K562 (cell line): ENCODE data around the gene GPR83. TPM values are rescaled to one million over a fixed set of nuclear protein-coding genes. Genes with fewer than 3 reads are reported as not detected.
A peak's percentile ranks its signal among the peaks of the same experiment; 100 is the strongest.

Experiments used
- ATAC-seq: fragments of 200-7000 bp; cut with Tn5 transposase; 3 replicates; pipeline ENCODE4 v1.9.1; 2020; ENCODE audit warnings: moderate library complexity
- Bru-seq: library from RNA; stranded (reverse); fragments of 400-500 nt; gene quantifications from one replicate; lab custom pipeline; 2021; lab: Mats Ljungman, UMichigan
- BruChase-seq, 2 experiments: library from RNA; stranded (reverse); fragments of 400-500 nt; gene quantifications; one replicate each; lab custom pipeline; 2021; lab: Mats Ljungman, UMichigan
- BruUV-seq: library from RNA; stranded (reverse); fragments of 400-500 nt; replicated peaks from 2 replicates; lab custom pipeline; 2021; lab: Mats Ljungman, UMichigan
- CTCF ChIA-PET: fragments of 300-600 bp; formaldehyde crosslinking; extraction: SDS; loops from one replicate; lab custom pipeline; 2021; ENCODE audit warnings: low intra/inter-chr PET ratio; lab: Yijun Ruan, JAX
- POLR2A ChIA-PET: fragments of 300-600, 350-650 bp; sonication (Branson Sonifier 250); formaldehyde crosslinking; extraction: SDS; loops from one replicate; lab custom pipeline; 2021; ENCODE audit warnings: antibody characterized with exemption, inconsistent platforms; lab: Yijun Ruan, JAX
- DNase-seq, 4 experiments: peaks; one replicate each; pipeline versions ENCODE4 v3.0.0 to v3.0.0-alpha.2; 2011 to 2018; ENCODE audit warnings: low spot score in 3 of 4, mixed read lengths in 3 of 4; ENCODE audit errors: extremely low read depth in 1 of 4
- FAIRE-seq: peaks from 2 replicates; lab custom pipeline; 2011; peaks lifted over from hg19 to GRCh38; lab: Jason Lieb, UNC
- H2AFZ ChIP-seq: 2 replicates; pipeline ENCODE4 v1.6.0; 2011; ENCODE audit warnings: low read depth, low read length, control low read depth, inconsistent platforms
- H3K27ac ChIP-seq: fragments of 200-600 bp; 3 replicates; pipeline ENCODE4 v1.8.0; 2011; ENCODE audit warnings: low read depth, mild to moderate bottlenecking, control low read depth, inconsistent platforms, low read length, moderate library complexity, mixed read lengths; ENCODE audit errors: extremely low read depth
- H3K27me3 ChIP-seq, 2 experiments: fragments of 300-600 bp in 1 of 2; 2 replicates in 1 of 2; 3 replicates in 1 of 2; pipeline versions ENCODE4 v1.6.0 to v1.8.0; 2011; ENCODE audit warnings: inconsistent platforms in 2 of 2, low read length in 2 of 2, mild to moderate bottlenecking in 1 of 2, mixed read lengths in 1 of 2, moderate library complexity in 1 of 2; ENCODE audit not compliant: control insufficient read depth in 2 of 2, insufficient read depth in 2 of 2
- H3K36me3 ChIP-seq: fragments of 300-600 bp; 3 replicates; pipeline ENCODE4 v1.8.0; 2011; ENCODE audit warnings: mild to moderate bottlenecking, low read length, inconsistent platforms; ENCODE audit not compliant: control insufficient read depth, insufficient read depth
- H3K4me1 ChIP-seq, 2 experiments: fragments of 200-600 bp in 1 of 2; replicated peaks in 1 of 2; 2 replicates in 1 of 2; 3 replicates in 1 of 2; pipeline versions ENCODE4 v1.5.1 to v1.8.0; 2011; ENCODE audit warnings: inconsistent platforms in 2 of 2, low read length in 2 of 2, mild to moderate bottlenecking in 1 of 2, mixed read lengths in 1 of 2, moderate library complexity in 1 of 2; ENCODE audit not compliant: control insufficient read depth in 2 of 2, insufficient read depth in 2 of 2
- H3K4me2 ChIP-seq: 2 replicates; pipeline ENCODE4 v1.6.1; 2011; ENCODE audit warnings: low read length, control low read depth, inconsistent platforms, mixed read lengths; ENCODE audit not compliant: insufficient read depth
- H3K4me3 ChIP-seq: fragments of 200-600 bp; sonication (generic), shearing (Covaris generic); 2 replicates; pipeline ENCODE4 v1.5.1; 2016; ENCODE audit warnings: control low read depth, inconsistent platforms
- H3K79me2 ChIP-seq: fragments of 200-600 bp; 3 replicates; pipeline ENCODE4 v1.8.0; 2011; ENCODE audit warnings: low read length, inconsistent platforms; ENCODE audit not compliant: control insufficient read depth, insufficient read depth
- H3K9ac ChIP-seq, 2 experiments: 2 replicates each; pipeline versions ENCODE4 v1.6.0 to v1.6.1; 2011; ENCODE audit warnings: low read depth in 2 of 2, low read length in 2 of 2, control low read depth in 1 of 2, inconsistent platforms in 1 of 2, mild to moderate bottlenecking in 1 of 2, mixed read lengths in 1 of 2; ENCODE audit not compliant: insufficient read depth in 1 of 2
- H3K9me1 ChIP-seq: one replicate; pipeline ENCODE4 v1.6.0; 2011; ENCODE audit warnings: inconsistent platforms, mild to moderate bottlenecking, low read length, moderate library complexity; ENCODE audit not compliant: control insufficient read depth, insufficient read depth
- H3K9me3 ChIP-seq: replicated peaks from 2 replicates; pipeline ENCODE4 v1.5.1; 2011; ENCODE audit warnings: low read depth, low read length, inconsistent platforms; ENCODE audit not compliant: control insufficient read depth, insufficient read depth
- H4K20me1 ChIP-seq: replicated peaks from 2 replicates; pipeline ENCODE4 v1.6.1; 2011; ENCODE audit warnings: low read length, inconsistent platforms, mixed read lengths; ENCODE audit not compliant: control insufficient read depth, insufficient read depth
- NONO ChIP-seq, 2 experiments: fragments of 200-400 bp in 1 of 2; fragments of 450-650 bp in 1 of 2; formaldehyde crosslinking in 1 of 2; IDR thresholded peaks; 2 replicates each; pipeline ENCODE4 v1.6.1; 2017; ENCODE audit warnings: low read depth in 2 of 2, mild to moderate bottlenecking in 2 of 2, moderate library complexity in 2 of 2, low read length in 1 of 2
- POLR2G ChIP-seq: fragments of 200-400 bp; formaldehyde crosslinking; IDR thresholded peaks from 2 replicates; pipeline ENCODE4 v1.6.1; 2017; ENCODE audit warnings: low read depth, mild to moderate bottlenecking, antibody characterized with exemption, low read length, moderate library complexity
- WGBS: fragments of 100-300 bp; shearing (Covaris generic); methylation state at CpG from one replicate; pipeline ENCODE4 v1.1.6; 2016; ENCODE audit warnings: low coverage, mixed read lengths; ENCODE audit not compliant: insufficient coverage; ENCODE audit errors: missing lambda C conversion rate; 5-methylcytosine and 5-hydroxymethylcytosine counted together
- in situ Hi-C: fragments of 300-500 bp; cut with MboI; formaldehyde crosslinking; loops from 4 replicates; pipeline ENCODE4 v1.15.0; 2018; ENCODE audit warnings: inconsistent platforms, mixed read lengths
- intact Hi-C: fragments of 100-400 bp; cut with micrococcal nuclease; formaldehyde crosslinking; loops from 2 replicates; pipeline ENCODE4 v1.14.2; 2022
- long read RNA-seq, 3 experiments: library from polyadenylated mRNA in 2 of 3; library from RNA in 1 of 3; unstranded in 2 of 3; stranded (forward) in 1 of 3; transcript quantifications; one replicate each; pipeline ENCODE4 v2.0.0, GENCODE V29; 2019 to 2022
- polyA minus RNA-seq, 3 experiments: library from RNA; depleted of rRNA, polyadenylated mRNA; stranded (reverse); fragments of >200 nt; gene quantifications; 2 replicates each; pipeline ENCODE4 v1.2.3, GENCODE V29; 2011
- polyA plus RNA-seq, 8 experiments: library from polyadenylated mRNA; depleted of rRNA in 4 of 8; stranded (reverse) in 5 of 8; unstranded in 3 of 8; fragments of >200 nt; fragmentation: Nextera tagmentation in 2 of 8; fragmentation: Illumina TruSeq in 1 of 8; extraction: Ambion mirVana in 2 of 8; extraction: Trizol in 1 of 8; gene quantifications; 2 replicates each; pipeline versions ENCODE4 v1.2.1 to v1.2.3, GENCODE V29; 2011 to 2014; ENCODE audit warnings: inconsistent platforms in 1 of 8, missing spikeins in 1 of 8
- total RNA-seq, 7 experiments: library from RNA; depleted of rRNA in 6 of 7; stranded (reverse); fragments of >200 nt in 6 of 7; fragmentation: Illumina TruSeq in 2 of 7; extraction: Trizol in 2 of 7; gene quantifications; 2 replicates each; pipeline versions ENCODE4 v1.2.1 to v1.2.3, GENCODE V29; 2011 to 2021; ENCODE audit warnings: low replicate concordance in 1 of 7
- TF ChIP-seq, protein P1 (sequence below): IDR thresholded peaks from 2 replicates; pipeline ENCODE4 v1.6.1; 2016; ENCODE audit warnings: missing genetic modification characterization, missing compliant biosample characterization

Gene GPR83
- total RNA-seq (2011; cell fraction: chromatin; rRNA removed; ENCODE audit: low replicate concordance): 0.09 and 0.30 TPM in 2 replicates
- total RNA-seq (2011; cell fraction: nucleolus; rRNA removed): 0.13 and 0.17 TPM in 2 replicates
- total RNA-seq (2011; cell fraction: nucleoplasm; rRNA removed): 0.29 TPM in 1 of 2 replicates, not detected in the other
- total RNA-seq (2014; rRNA removed) (0.12 TPM in 1 of 2 replicates, not detected in the other), total RNA-seq (2014; rRNA removed; fragmentation: Illumina TruSeq; extraction: Trizol) (0.07 and 0.10 TPM in 2 replicates), total RNA-seq (2015; rRNA removed; fragmentation: Illumina TruSeq; extraction: Trizol) (0.04 and 0.19 TPM in 2 replicates), total RNA-seq (2021) (0.07 and 0.13 TPM in 2 replicates), polyA plus RNA-seq (2011; rRNA removed) (0.07 and 0.10 TPM in 2 replicates), polyA plus RNA-seq (2014; fragmentation: Illumina TruSeq; extraction: Trizol) (0.07 and 0.10 TPM in 2 replicates), polyA plus RNA-seq (2014; fragmentation: Nextera tagmentation; extraction: Ambion mirVana) (under 1 TPM in 1 of 2 experiments, not detected in 1; 0.03 TPM), polyA plus RNA-seq (2014; rRNA removed) (0.08 TPM in 1 of 2 replicates, not detected in the other), polyA minus RNA-seq (2011; rRNA and poly(A)+ RNA removed) (0.07 and 0.09 TPM in 2 replicates), Bru-seq, nascent RNA (percentile 26 among the genes with signal in this experiment), BruChase-seq, experiment 1, labeled RNA remaining after a 2-hour chase (percentile 50 among the genes with signal in this experiment), BruChase-seq, experiment 2, labeled RNA remaining after a 6-hour chase (percentile 51 among the genes with signal in this experiment)
- 0.07 TPM in 1 of 2 replicates, not detected in the other for polyA plus RNA-seq (2011; cell fraction: cytosol; rRNA removed)
- polyA plus RNA-seq (2011; cell fraction: nucleus; rRNA removed): 0.15 and 0.44 TPM in 2 replicates
- 0.04 and 0.14 TPM in 2 replicates for polyA plus RNA-seq (2012)
- polyA minus RNA-seq (2011; cell fraction: cytosol; rRNA and poly(A)+ RNA removed): not detected in 2 replicates
- 0.11 TPM in 1 of 2 replicates, not detected in the other for polyA minus RNA-seq (2011; cell fraction: nucleus; rRNA and poly(A)+ RNA removed)
- long read RNA-seq, experiment 1: 0 reads
- long read RNA-seq, experiment 2: 0 reads
- long read RNA-seq, experiment 3: 0 reads

GRCh38 chr11:94400839-94401772 is at the start of gene GPR83:
Gene GPR83, minus strand, starts transcription at chr11:94401419. Its CDS starts 172 bp downstream, at chr11:94401247.
- Histone ChIP-seq H3K4me1 (peaks cover 0 to 10% of the 10 kb centered on the region in 2 experiments; a peak in 3 of 5 replicates), H3K79me2 (no peaks in the 10 kb centered on the region), H3K4me3 (no peak within 1 kb of the TSS), H3K36me3 (no peaks in the 10 kb centered on the region), H3K27ac (no peak within 1 kb of the TSS), H3K4me2 (no peak within 1 kb of the TSS), H3K9me3 (no peaks in the 10 kb centered on the region), H3K27me3 (peaks cover 11 to 43% of the 10 kb centered on the region in 2 experiments; a peak in 4 of 5 replicates), H3K9ac (no peak within 1 kb of the TSS), H2AFZ (no peak within 1 kb of the TSS), H4K20me1 (no peaks in the 10 kb centered on the region), H3K9me1 (no peaks in the 10 kb centered on the region)
- DNase-seq: no peak
- no TSS peak for BruUV-seq
- FAIRE-seq: no peak
- ChIA-PET POLR2A (no interaction called here), CTCF (no interaction called here)
- ATAC-seq: no peak; the same call in 2 of the 3 replicates
- TF ChIP-seq POLR2G (peak; percentile 42; the same call in 1 of the 2 replicates), NONO (IDR thresholded peaks at IDR 0.05; ENCODE audit: low read depth in 2 of 2, low read length in 1 of 2) (no peak)
- TF ChIP-seq, protein P1, sequence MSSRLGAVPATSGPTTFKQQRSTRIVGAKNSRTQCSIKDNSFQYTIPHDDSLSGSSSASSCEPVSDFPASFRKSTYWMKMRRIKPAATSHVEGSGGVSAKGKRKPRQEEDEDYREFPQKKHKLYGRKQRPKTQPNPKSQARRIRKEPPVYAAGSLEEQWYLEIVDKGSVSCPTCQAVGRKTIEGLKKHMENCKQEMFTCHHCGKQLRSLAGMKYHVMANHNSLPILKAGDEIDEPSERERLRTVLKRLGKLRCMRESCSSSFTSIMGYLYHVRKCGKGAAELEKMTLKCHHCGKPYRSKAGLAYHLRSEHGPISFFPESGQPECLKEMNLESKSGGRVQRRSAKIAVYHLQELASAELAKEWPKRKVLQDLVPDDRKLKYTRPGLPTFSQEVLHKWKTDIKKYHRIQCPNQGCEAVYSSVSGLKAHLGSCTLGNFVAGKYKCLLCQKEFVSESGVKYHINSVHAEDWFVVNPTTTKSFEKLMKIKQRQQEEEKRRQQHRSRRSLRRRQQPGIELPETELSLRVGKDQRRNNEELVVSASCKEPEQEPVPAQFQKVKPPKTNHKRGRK: 0 out of 2 replicates have a peak, but pooled peaks have one; percentile 18
- intact Hi-C loops: no loop called here
- in situ Hi-C loops: no loop called here
- WGBS: 47% methylated on average over 45 of the region's 73 CpGs
